Nephron (organoid): ENCODE measurements around the gene KLK15.

ENCODE experiments used
- H3K27ac Mint-ChIP-seq, 3 experiments: 2 replicates each; pipeline ENCODE4 v1.8.0; 2020; ENCODE audit warnings: mixed read lengths in 3 of 3, mild to moderate bottlenecking in 2 of 3, moderate library complexity in 1 of 3
- H3K27me3 Mint-ChIP-seq: 2 replicates; pipeline ENCODE4 v1.8.0; 2021; ENCODE audit warnings: low read depth, mild to moderate bottlenecking, moderate library complexity, mixed read lengths
- H3K36me3 Mint-ChIP-seq: 2 replicates; pipeline ENCODE4 v1.8.0; 2020; ENCODE audit warnings: low read depth, mixed read lengths
- H3K4me1 Mint-ChIP-seq: 2 replicates; pipeline ENCODE4 v1.8.0; 2020; ENCODE audit warnings: mixed read lengths
- H3K4me3 Mint-ChIP-seq, 3 experiments: 2 replicates each; pipeline ENCODE4 v1.8.0; 2020; ENCODE audit warnings: mild to moderate bottlenecking in 3 of 3, mixed read lengths in 3 of 3, moderate library complexity in 2 of 3
- H3K9me3 Mint-ChIP-seq: 2 replicates; pipeline ENCODE4 v1.8.0; 2020; ENCODE audit warnings: mixed read lengths
- TF ChIP-seq, protein P1 (sequence below), 3 experiments: fragments of 200-600 bp; sonication (generic); IDR thresholded peaks; one replicate each; pipeline ENCODE4 v1.5.0; 2021; ENCODE audit warnings: antibody characterized with exemption in 3 of 3; ENCODE audit not compliant: unreplicated experiment in 3 of 3

Gene KLK15

DNA sequence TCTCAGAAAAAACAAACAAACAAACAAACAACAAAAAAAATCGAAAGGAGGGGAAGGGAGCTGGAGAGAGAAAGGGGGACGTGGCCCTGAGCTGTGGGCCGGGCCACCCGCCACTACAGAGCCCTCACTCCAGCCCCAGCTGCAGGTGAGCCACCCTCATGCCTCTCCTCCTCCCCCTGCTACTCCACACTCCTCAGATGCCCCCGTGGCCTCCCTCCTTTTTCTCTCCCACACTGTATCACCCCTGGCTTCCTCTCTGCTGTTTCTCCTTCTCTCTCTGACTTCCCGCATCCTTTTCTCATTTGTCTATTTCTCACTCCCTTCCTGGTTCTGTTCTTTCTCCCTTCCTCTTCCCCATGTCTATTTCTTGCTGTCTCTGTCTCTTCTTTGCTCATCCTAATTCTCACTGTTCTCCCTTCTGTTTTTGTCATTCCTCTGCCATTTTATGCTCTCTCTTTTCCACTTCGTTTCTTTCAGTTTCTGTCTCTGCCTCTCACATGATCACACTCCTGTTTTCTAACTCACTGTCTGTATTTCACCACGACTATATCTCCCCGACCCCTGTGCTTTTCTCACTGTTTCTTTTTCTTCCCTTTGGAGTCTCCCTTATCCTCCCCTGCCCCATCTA is 42.5 kb upstream of the KLK15 start:
- no peaks in the 10 kb centered on the region for H3K9me3 Mint-ChIP-seq
- no peak overlapping the region for H3K27ac Mint-ChIP-seq
- no peak overlapping the region for H3K4me3 Mint-ChIP-seq
- peaks cover 49% of the 10 kb centered on the region for H3K27me3 Mint-ChIP-seq
- TF ChIP-seq, protein P1, sequence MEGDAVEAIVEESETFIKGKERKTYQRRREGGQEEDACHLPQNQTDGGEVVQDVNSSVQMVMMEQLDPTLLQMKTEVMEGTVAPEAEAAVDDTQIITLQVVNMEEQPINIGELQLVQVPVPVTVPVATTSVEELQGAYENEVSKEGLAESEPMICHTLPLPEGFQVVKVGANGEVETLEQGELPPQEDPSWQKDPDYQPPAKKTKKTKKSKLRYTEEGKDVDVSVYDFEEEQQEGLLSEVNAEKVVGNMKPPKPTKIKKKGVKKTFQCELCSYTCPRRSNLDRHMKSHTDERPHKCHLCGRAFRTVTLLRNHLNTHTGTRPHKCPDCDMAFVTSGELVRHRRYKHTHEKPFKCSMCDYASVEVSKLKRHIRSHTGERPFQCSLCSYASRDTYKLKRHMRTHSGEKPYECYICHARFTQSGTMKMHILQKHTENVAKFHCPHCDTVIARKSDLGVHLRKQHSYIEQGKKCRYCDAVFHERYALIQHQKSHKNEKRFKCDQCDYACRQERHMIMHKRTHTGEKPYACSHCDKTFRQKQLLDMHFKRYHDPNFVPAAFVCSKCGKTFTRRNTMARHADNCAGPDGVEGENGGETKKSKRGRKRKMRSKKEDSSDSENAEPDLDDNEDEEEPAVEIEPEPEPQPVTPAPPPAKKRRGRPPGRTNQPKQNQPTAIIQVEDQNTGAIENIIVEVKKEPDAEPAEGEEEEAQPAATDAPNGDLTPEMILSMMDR (IDR thresholded peaks at IDR 0.05; ENCODE audit: unreplicated experiment in 3 of 3): no peak
- H3K36me3 Mint-ChIP-seq: no peaks in the 10 kb centered on the region
- no peaks in the 10 kb centered on the region for H3K4me1 Mint-ChIP-seq

DNA sequence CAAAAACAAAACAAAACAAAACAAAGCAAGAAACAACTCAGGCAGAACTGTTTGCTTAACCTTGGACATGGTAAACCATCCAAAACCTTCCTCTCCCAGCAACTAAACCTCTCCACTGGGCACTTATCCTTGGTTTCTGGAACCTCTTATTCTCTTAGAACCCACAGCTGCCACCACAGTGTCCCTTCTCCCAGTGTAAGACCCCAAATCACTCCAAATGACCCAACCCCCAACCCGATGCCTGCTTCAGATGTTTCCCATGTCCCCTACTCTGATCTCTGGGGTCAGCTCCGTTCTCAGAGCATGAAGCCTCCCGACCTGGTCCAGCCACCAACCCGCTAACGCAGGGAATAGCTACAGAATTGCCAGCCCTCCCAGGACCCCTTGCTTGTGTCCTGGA is 40.8 kb upstream of the KLK15 start:
- peaks cover 50% of the 10 kb centered on the region for H3K27me3 Mint-ChIP-seq
- H3K27ac Mint-ChIP-seq: no peak overlapping the region
- TF ChIP-seq, protein P1 (IDR thresholded peaks at IDR 0.05; ENCODE audit: unreplicated experiment in 3 of 3): no peak
- H3K36me3 Mint-ChIP-seq: no peaks in the 10 kb centered on the region
- H3K4me3 Mint-ChIP-seq: no peak overlapping the region
- no peaks in the 10 kb centered on the region for H3K9me3 Mint-ChIP-seq
- no peaks in the 10 kb centered on the region for H3K4me1 Mint-ChIP-seq

DNA sequence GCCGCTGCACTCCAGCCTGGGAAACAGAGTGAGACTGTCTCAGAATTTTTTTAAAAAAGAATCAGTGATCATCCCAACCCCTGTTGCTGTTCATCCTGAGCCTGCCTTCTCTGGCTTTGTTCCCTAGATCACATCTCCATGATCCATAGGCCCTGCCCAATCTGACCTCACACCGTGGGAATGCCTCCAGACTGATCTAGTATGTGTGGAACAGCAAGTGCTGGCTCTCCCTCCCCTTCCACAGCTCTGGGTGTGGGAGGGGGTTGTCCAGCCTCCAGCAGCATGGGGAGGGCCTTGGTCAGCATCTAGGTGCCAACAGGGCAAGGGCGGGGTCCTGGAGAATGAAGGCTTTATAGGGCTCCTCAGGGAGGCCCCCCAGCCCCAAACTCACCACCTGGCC is 39.7 kb upstream of the KLK15 start, which contains the start of gene KLK2:
Gene KLK2 (plus strand): TSS at position 384 of the 400 bp plus-strand sequence. CDS start 35 bp downstream, outside the sequence.
- TF ChIP-seq, protein P1 (IDR thresholded peaks at IDR 0.05; ENCODE audit: unreplicated experiment in 3 of 3): no peak
- Mint-ChIP-seq H3K4me1 (no peaks in the 10 kb centered on the region), H3K4me3 (no peak within 1 kb of the TSS), H3K27ac (no peak within 1 kb of the TSS), H3K9me3 (no peaks in the 10 kb centered on the region), H3K36me3 (no peaks in the 10 kb centered on the region), H3K27me3 (peaks cover 49% of the 10 kb centered on the region)

DNA sequence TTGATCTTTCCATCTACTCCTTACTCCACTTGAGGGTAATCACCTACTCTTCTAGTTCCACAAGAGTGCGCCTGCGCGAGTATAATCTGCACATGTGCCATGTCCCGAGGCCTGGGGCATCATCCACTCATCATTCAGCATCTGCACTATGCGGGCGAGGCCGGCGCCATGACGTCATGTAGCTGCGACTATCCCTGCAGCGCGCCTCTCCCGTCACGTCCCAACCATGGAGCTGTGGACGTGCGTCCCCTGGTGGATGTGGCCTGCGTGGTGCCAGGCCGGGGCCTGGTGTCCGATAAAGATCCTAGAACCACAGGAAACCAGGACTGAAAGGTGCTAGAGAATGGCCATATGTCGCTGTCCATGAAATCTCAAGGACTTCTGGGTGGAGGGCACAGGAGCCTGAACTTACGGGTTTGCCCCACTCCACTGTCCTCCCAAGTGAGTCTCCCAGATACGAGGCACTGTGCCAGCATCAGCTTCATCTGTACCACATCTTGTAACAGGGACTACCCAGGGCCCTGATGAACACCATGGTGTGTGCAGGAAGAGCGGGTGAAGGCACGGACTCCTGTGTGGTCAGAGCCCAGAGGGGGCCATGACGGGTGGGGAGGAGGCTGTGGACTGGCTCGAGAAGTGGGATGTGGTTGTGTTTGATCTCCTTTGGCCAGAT is 37.2 kb upstream of the KLK15 start:
- Mint-ChIP-seq H3K27me3 (peaks cover 66% of the 10 kb centered on the region), H3K9me3 (no peaks in the 10 kb centered on the region), H3K4me3 (no peak overlapping the region), H3K27ac (no peak overlapping the region), H3K36me3 (no peaks in the 10 kb centered on the region), H3K4me1 (no peaks in the 10 kb centered on the region)
- TF ChIP-seq, protein P1 (IDR thresholded peaks at IDR 0.05; ENCODE audit: unreplicated experiment in 3 of 3): no peak

DNA sequence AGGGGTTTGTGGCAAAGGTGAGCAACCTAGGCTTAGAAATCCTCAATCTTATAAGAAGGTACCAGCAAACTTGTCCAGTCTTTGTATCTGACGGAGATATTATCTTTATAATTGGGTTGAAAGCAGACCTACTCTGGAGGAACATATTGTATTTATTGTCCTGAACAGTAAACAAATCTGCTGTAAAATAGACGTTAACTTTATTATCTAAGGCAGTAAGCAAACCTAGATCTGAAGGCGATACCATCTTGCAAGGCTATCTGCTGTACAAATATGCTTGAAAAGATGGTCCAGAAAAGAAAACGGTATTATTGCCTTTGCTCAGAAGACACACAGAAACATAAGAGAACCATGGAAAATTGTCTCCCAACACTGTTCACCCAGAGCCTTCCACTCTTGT is 36.1 kb upstream of the KLK15 start:
- no peaks in the 10 kb centered on the region for H3K9me3 Mint-ChIP-seq
- H3K27ac Mint-ChIP-seq: no peak overlapping the region
- H3K4me3 Mint-ChIP-seq: no peak overlapping the region
- H3K36me3 Mint-ChIP-seq: no peaks in the 10 kb centered on the region
- TF ChIP-seq, protein P1 (IDR thresholded peaks at IDR 0.05; ENCODE audit: unreplicated experiment in 3 of 3): no peak
- H3K4me1 Mint-ChIP-seq: no peaks in the 10 kb centered on the region
- H3K27me3 Mint-ChIP-seq: peaks cover 75% of the 10 kb centered on the region
